ENCODE measurements around the gene AATF. TPM values are rescaled to one million over a fixed set of nuclear protein-coding genes. Genes with fewer than 3 reads are reported as not detected.

AATF gene
- total RNA-seq, 2 experiments from 2014 or later: 40.3 to 40.8 TPM

GRCh38 chr17:37090941-37091340 lies 142.2 kb downstream of the AATF start:
- Mint-ChIP-seq H3K27me3 (no peaks in the 10 kb centered on the region), H3K4me1 (ENCODE audit: low read depth) (peaks cover 56% of the 10 kb centered on the region), H3K36me3 (ENCODE audit: low read depth) (peaks cover 29% of the 10 kb centered on the region), H3K27ac (peak overlapping the region; percentile 89), H3K9me3 (no peaks in the 10 kb centered on the region), H3K4me3 (no peak overlapping the region)
- Histone ChIP-seq H3K9me3 (ENCODE audit: control insufficient read depth in 1 of 2, insufficient read depth in 1 of 2, low read length in 2 of 2) (no peaks in the 10 kb centered on the region), H3K4me3 (ENCODE audit: low read length) (no peak overlapping the region), H3K4me1 (ENCODE audit: insufficient read depth, low read length) (peaks cover 33% of the 10 kb centered on the region), H3K27me3 (ENCODE audit: control insufficient read depth in 1 of 2, insufficient read depth in 2 of 2, low read length in 2 of 2) (no peaks in the 10 kb centered on the region), H3K27ac (ENCODE audit: low read depth in 1 of 2, low read length in 2 of 2) (peak overlapping the region; percentile 72 to 91), H3K36me3 (ENCODE audit: insufficient read depth, low read length) (peaks cover 17% of the 10 kb centered on the region)
- ChIA-PET POLR2A (interaction anchor here (0.5 to 1.5 kb wide), 2 partner anchors 33 to 490 kb away, joined by 3 to 7 read pairs; partner anchors contain the start of gene MRM1), CTCF (interaction anchor here (2.5 kb wide), 1 partner anchor 43 kb away, joined by 9 read pairs; no protein-coding TSS in a partner anchor)
- DNase-seq (no peak), ATAC-seq (ENCODE audit: poor library complexity) (no peak)
- intact Hi-C loops (cut with DNase I, micrococcal nuclease): loop anchor here in 1 of 2 experiments (2.0 kb wide), 1 partner anchor 56 kb away; no protein-coding TSS in a partner anchor
- TF ChIP-seq, protein P1, sequence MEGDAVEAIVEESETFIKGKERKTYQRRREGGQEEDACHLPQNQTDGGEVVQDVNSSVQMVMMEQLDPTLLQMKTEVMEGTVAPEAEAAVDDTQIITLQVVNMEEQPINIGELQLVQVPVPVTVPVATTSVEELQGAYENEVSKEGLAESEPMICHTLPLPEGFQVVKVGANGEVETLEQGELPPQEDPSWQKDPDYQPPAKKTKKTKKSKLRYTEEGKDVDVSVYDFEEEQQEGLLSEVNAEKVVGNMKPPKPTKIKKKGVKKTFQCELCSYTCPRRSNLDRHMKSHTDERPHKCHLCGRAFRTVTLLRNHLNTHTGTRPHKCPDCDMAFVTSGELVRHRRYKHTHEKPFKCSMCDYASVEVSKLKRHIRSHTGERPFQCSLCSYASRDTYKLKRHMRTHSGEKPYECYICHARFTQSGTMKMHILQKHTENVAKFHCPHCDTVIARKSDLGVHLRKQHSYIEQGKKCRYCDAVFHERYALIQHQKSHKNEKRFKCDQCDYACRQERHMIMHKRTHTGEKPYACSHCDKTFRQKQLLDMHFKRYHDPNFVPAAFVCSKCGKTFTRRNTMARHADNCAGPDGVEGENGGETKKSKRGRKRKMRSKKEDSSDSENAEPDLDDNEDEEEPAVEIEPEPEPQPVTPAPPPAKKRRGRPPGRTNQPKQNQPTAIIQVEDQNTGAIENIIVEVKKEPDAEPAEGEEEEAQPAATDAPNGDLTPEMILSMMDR (IDR thresholded peaks at IDR 0.05): no peak

GRCh38 chr17:37092071-37092470 lies 143.3 kb downstream of the AATF start:
- Mint-ChIP-seq H3K9me3 (no peaks in the 10 kb centered on the region), H3K4me3 (no peak overlapping the region), H3K36me3 (ENCODE audit: low read depth) (peaks cover 33% of the 10 kb centered on the region), H3K27ac (peak overlapping the region; percentile 70), H3K4me1 (ENCODE audit: low read depth) (peaks cover 55% of the 10 kb centered on the region), H3K27me3 (no peaks in the 10 kb centered on the region)
- TF ChIP-seq, protein P1 (IDR thresholded peaks at IDR 0.05): no peak
- Histone ChIP-seq H3K36me3 (ENCODE audit: insufficient read depth, low read length) (peaks cover 18% of the 10 kb centered on the region), H3K4me1 (ENCODE audit: insufficient read depth, low read length) (peaks cover 33% of the 10 kb centered on the region), H3K4me3 (ENCODE audit: low read length) (no peak overlapping the region), H3K27me3 (ENCODE audit: control insufficient read depth in 1 of 2, insufficient read depth in 2 of 2, low read length in 2 of 2) (no peaks in the 10 kb centered on the region), H3K27ac (ENCODE audit: low read depth in 1 of 2, low read length in 2 of 2) (no peak overlapping the region), H3K9me3 (ENCODE audit: control insufficient read depth in 1 of 2, insufficient read depth in 1 of 2, low read length in 2 of 2) (no peaks in the 10 kb centered on the region)
- ATAC-seq (ENCODE audit: poor library complexity): no peak
- intact Hi-C loops (cut with DNase I, micrococcal nuclease): no loop called here
- ChIA-PET POLR2A (no interaction called here), CTCF (no interaction called here)
- DNase-seq: no peak

GRCh38 chr17:37092701-37093100 lies 143.9 kb downstream of the AATF start:
- ChIA-PET POLR2A (no interaction called here), CTCF (no interaction called here)
- Mint-ChIP-seq H3K27ac (peak overlapping the region; percentile 70), H3K36me3 (ENCODE audit: low read depth) (peaks cover 35% of the 10 kb centered on the region), H3K4me1 (ENCODE audit: low read depth) (peaks cover 50% of the 10 kb centered on the region), H3K27me3 (no peaks in the 10 kb centered on the region), H3K4me3 (no peak overlapping the region), H3K9me3 (no peaks in the 10 kb centered on the region)
- Histone ChIP-seq H3K4me3 (ENCODE audit: low read length) (no peak overlapping the region), H3K4me1 (ENCODE audit: insufficient read depth, low read length) (peaks cover 32% of the 10 kb centered on the region), H3K36me3 (ENCODE audit: insufficient read depth, low read length) (peaks cover 20% of the 10 kb centered on the region), H3K27me3 (ENCODE audit: control insufficient read depth in 1 of 2, insufficient read depth in 2 of 2, low read length in 2 of 2) (no peaks in the 10 kb centered on the region), H3K9me3 (ENCODE audit: control insufficient read depth in 1 of 2, insufficient read depth in 1 of 2, low read length in 2 of 2) (no peaks in the 10 kb centered on the region), H3K27ac (ENCODE audit: low read depth in 1 of 2, low read length in 2 of 2) (no peak overlapping the region)
- ATAC-seq (ENCODE audit: poor library complexity) (no peak), DNase-seq (no peak)
- TF ChIP-seq, protein P1 (IDR thresholded peaks at IDR 0.05): no peak
- intact Hi-C loops (cut with DNase I, micrococcal nuclease): no loop called here
